ENCODE results near the gene SPEF2.

Gene SPEF2

GRCh38 chr5:35771839-35772238 is 154.2 kb downstream of the SPEF2 start:
- no peak for DNase-seq (ENCODE audit: low spot score)
- Histone ChIP-seq H3K4me3 (no peak overlapping the region), H3K27ac (no peak overlapping the region)
- TF ChIP-seq, protein P1, sequence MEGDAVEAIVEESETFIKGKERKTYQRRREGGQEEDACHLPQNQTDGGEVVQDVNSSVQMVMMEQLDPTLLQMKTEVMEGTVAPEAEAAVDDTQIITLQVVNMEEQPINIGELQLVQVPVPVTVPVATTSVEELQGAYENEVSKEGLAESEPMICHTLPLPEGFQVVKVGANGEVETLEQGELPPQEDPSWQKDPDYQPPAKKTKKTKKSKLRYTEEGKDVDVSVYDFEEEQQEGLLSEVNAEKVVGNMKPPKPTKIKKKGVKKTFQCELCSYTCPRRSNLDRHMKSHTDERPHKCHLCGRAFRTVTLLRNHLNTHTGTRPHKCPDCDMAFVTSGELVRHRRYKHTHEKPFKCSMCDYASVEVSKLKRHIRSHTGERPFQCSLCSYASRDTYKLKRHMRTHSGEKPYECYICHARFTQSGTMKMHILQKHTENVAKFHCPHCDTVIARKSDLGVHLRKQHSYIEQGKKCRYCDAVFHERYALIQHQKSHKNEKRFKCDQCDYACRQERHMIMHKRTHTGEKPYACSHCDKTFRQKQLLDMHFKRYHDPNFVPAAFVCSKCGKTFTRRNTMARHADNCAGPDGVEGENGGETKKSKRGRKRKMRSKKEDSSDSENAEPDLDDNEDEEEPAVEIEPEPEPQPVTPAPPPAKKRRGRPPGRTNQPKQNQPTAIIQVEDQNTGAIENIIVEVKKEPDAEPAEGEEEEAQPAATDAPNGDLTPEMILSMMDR (IDR thresholded peaks at IDR 0.05) = no peak

DNA sequence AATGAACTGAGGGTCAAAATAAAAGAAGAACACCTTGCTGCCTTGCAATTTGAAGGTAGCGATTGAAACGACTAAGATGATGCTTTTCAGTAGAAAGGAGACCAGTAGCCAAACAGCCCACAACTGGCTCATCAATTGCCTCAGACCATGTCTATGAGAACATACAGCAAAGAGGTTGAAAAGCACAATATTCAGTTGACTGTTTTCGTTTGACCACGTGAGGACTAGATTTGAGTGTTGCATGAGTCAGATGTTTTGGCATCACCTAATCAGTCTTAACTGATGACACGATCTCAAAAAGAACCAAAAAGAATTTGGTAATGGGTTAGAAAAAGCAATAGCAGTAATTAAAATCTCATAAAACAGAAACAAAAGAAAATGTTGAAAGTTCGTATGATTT is 156.3 kb downstream of the SPEF2 start:
- no peak overlapping the region for H3K27ac ChIP-seq
- DNase-seq (ENCODE audit: low spot score) = no peak
- no peak overlapping the region for H3K4me3 ChIP-seq
- TF ChIP-seq, protein P1 (IDR thresholded peaks at IDR 0.05) = no peak

- no peak overlapping the region for H3K4me3 ChIP-seq
- no peak for DNase-seq (ENCODE audit: low spot score)
- no peak overlapping the region for H3K27ac ChIP-seq
- TF ChIP-seq, protein P1 (IDR thresholded peaks at IDR 0.05) = no peak
These were observed 159.1 kb downstream of the SPEF2 start for GRCh38 chr5:35776757-35777156.

DNA sequence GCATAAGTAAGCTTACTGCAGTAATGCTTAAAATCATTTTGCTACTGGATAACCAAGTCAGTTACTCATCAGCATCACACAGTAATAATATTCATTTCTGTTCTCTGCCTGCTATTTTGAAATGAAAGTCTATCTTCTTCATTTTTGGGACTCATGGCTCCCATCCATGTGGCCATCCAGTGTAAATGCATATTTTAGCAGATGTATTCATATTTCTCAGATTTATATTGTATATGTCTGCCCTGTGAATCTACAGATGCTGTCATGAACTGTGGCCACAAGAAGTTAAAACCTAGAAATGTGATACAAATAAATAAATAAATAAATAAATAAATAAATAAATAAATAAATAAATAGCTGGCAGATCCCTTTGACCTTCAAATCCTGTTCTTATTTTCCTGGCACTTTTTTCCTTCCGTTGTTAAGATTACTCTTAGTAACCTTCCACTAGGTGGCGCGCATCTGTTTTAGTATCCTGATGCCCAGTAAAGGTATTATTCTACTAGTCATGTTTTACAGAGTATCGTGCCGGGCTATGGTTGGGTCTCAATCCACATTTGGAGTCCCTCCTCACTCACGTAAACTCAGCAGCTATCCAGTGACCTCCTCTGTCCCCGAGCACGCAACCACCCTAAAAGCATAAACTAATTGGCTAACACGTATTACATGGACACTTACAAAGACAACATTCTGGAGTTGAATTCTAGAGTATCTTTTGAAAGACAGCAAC is 159.9 kb downstream of the SPEF2 start:
- TF ChIP-seq, protein P1 (IDR thresholded peaks at IDR 0.05) = no peak
- no peak for DNase-seq (ENCODE audit: low spot score)

DNA sequence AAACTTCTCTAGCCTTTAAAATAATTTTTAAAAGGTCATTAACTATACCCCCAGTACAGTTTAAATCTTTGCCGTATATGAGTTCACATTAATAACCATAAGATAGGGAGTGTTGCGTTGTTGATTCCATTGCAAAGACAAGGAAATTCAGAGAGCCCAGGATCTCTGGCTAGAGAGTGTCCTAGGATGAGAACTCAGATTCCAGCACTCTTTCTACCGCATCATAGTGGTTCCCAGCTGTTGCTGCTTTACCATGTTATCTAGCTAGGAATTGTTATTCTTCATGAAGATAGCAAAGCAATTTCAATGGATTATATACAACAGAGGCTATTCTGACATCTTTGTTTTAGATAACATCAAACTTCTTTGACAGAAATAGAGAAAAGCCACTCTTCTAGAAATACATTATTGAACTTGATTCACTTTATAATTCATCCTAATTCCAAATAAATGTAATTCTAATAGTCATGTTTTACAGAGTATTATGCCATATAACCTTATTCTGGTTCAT is 160.7 kb downstream of the SPEF2 start:
- TF ChIP-seq, protein P1 (IDR thresholded peaks at IDR 0.05) = no peak
- no peak overlapping the region for H3K27ac ChIP-seq
- no peak overlapping the region for H3K4me3 ChIP-seq
- DNase-seq (ENCODE audit: low spot score) = no peak

More for the DNA sequence above, 159.9 kb downstream of the SPEF2 start:
- Histone ChIP-seq H3K27ac (no peak overlapping the region), H3K4me3 (no peak overlapping the region)

DNA sequence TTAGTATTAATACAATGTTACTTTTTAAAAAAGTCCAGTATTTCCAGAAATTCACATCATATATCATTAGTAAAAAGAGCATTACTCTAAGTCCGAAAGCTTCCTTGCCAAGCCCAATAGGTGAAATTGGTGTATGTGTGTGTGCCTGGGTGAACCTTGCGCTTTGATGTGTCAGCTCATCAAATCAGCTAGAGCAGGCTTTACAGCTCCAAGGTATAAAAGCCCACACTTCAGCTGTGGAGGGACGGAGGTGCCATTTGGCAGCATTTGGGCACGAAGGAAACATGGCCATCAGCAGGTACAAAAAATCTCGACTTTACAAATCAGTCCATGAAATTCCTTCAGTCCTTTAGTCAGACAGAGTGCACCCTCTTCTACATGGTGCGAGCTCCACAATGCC is 162.6 kb downstream of the SPEF2 start:
- DNase-seq (ENCODE audit: low spot score) = no peak
- TF ChIP-seq, protein P1 (IDR thresholded peaks at IDR 0.05) = no peak
- Histone ChIP-seq H3K27ac (no peak overlapping the region), H3K4me3 (no peak overlapping the region)

- DNase-seq (ENCODE audit: low spot score) = no peak
- Histone ChIP-seq H3K27ac (no peak overlapping the region), H3K4me3 (no peak overlapping the region)
- TF ChIP-seq, protein P1 (IDR thresholded peaks at IDR 0.05) = no peak
These were observed 163.6 kb downstream of the SPEF2 start for GRCh38 chr5:35781181-35781790.

All from coronary artery (tissue), 2 donors.